Loucy (cell line): ENCODE measurements around the gene ALPK3.

Source experiments
- CTCF ChIP-seq: fragments of 200-600 bp; sonication (generic); conservative IDR thresholded peaks from 2 replicates; pipeline ENCODE4 v1.5.1; 2014; ENCODE audit warnings: mild to moderate bottlenecking, antibody characterized with exemption, low read length
- EZH2phosphoT487 ChIP-seq: fragments of 200-600 bp; IDR thresholded peaks from 2 replicates; pipeline ENCODE4 v1.6.1; 2018; ENCODE audit warnings: antibody characterized with exemption, mild to moderate bottlenecking, moderate library complexity, borderline replicate concordance

DNA sequence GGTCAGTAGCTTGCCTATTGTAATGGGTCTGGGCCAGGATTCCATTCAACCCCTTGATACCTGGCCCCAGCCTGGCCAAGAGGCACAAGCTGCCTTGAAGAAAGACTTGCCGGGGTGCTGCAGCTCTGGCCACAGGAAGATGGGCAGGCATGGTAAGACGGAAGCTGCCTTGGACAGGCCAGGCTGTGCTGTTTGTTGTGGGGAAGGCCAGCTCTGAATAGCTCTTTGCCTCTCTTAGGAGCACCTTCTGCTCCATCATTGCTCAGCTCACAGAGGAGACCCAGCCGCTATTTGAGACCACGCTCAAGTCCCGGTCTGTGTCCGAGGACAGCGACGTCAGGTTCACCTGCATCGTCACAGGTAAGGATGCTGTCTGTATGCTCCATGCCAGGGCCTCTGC, 10.1 kb downstream of the ALPK3 start:
- no peak for TF ChIP-seq CTCF
- TF ChIP-seq EZH2phosphoT487: no peak
